Skin of body (tissue), 2 donors: ENCODE results near the gene NUDT16L1. TPM values are rescaled to one million over a fixed set of nuclear protein-coding genes. Genes with fewer than 3 reads are reported as not detected.

Experiments
- DNase-seq: peaks from one replicate; lab custom pipeline; 2025; lab: John Stamatoyannopoulos, UW
- total RNA-seq: library from RNA; depleted of rRNA; stranded (reverse); fragments of >200 nt; gene quantifications from one replicate; pipeline ENCODE4 v1.2.3, GENCODE V29; 2014

NUDT16L1 gene
- total RNA-seq, 1 donor from 2014 or later, result 19.9 TPM

- peak; percentile 36 for DNase-seq
Measured at GRCh38 chr16:4693956-4694641, 737 bp downstream of the NUDT16L1 start.

DNA sequence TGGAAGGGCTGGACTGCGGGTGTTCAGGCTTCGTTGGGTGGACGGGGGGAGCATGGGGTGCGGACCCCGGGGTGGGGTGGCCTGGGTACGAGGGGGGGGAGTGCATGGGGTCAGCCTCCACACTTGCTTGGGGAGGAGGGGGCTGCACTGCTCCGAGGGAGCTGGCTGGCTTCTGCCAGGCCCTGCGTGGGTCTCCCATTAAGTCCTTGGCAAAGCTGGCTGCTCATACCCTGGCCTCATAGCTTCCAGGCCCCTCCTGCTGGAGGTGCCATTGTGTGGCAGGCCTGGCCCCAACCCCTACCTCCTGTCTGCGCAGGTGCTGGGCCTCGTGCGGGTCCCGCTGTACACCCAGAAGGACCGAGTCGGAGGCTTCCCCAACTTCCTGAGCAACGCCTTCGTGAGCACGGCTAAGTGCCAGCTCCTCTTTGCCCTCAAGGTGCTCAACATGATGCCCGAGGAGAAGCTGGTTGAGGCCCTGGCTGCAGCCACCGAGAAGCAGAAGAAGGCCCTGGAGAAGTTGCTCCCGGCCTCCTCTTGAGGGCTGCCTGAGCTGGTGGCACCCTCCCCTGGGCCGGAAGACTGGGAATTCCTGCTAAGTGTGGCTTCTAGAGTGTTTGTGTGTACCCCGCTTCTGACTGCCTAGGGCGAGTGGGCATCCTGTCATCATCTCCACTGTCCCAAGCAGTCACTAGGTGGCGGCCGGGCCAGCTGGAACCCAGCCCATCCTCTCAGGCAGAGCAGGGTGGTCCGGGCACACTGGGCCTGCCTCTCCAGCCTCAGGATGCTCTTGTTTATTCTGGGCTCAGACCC, 1.5 kb downstream of the NUDT16L1 start:
- no peak for DNase-seq

GRCh38 chr16:4695473-4696171, 2.3 kb downstream of the NUDT16L1 start:
- DNase-seq, result no peak

DNA sequence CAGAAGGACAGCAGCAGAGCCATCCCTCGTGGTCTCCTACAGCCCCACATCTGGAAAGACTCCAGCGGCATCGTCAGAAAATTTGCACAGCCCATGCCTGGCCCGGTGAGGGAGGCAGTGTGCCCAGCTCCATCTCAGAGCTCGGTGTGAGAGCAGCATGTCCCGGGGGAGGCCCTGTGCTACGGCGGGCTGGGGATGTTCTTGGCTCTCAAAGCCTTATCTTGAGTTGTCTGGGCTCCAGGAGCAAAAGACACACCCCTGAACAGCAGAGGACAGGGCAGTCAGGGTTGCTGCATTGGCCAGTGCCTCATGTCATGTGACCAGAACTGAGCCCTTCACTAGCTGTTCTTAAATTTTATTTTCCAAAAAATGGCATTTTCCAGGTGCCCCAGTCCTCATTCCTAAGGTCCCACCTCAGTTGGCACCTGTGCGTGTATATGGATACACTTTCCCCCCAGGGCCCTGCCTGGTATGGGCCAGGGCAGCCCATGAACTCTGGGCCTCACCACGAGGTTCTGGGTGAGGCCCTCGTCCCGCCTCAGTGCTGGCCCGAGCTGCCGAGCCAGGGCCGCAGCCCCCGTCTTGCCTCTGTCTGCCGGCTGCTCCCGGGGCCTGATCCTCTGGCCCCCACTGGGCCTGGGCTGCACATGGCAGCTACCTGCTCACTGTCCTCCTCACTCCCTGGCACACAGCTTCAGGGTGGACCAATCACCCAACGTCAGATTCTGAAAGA, 3.0 kb downstream of the NUDT16L1 start:
- no peak for DNase-seq

GRCh38 chr16:4696905-4697847, 3.8 kb downstream of the NUDT16L1 start:
- no peak for DNase-seq

DNA sequence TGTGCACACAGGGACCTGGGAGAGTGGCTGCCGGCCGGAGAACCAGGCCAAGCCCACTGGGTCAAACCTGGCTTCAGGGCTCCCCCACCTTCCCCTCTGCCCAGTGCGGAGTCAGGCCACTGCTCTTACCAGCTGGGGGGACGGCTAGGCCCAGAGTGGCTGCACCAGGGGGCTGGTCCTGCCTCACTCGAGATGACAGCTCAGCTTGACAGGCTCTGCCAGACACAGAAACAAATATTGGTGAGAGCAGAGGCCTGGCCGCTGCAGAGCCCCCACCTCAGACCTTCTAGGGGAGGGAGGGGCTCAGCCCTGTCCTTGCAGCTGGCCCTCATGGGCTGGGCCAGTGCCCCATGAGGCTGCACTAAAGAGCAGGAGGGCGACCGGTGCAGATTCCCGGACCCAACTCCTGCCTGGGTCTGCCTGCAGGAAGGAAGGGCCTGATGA, 4.5 kb downstream of the NUDT16L1 start:
- DNase-seq, result no peak

GRCh38 chr16:4698321-4699045, 5.1 kb downstream of the NUDT16L1 start:
- no peak for DNase-seq

GRCh38 chr16:4699046-4699556, 5.7 kb downstream of the NUDT16L1 start:
- no peak for DNase-seq

DNA sequence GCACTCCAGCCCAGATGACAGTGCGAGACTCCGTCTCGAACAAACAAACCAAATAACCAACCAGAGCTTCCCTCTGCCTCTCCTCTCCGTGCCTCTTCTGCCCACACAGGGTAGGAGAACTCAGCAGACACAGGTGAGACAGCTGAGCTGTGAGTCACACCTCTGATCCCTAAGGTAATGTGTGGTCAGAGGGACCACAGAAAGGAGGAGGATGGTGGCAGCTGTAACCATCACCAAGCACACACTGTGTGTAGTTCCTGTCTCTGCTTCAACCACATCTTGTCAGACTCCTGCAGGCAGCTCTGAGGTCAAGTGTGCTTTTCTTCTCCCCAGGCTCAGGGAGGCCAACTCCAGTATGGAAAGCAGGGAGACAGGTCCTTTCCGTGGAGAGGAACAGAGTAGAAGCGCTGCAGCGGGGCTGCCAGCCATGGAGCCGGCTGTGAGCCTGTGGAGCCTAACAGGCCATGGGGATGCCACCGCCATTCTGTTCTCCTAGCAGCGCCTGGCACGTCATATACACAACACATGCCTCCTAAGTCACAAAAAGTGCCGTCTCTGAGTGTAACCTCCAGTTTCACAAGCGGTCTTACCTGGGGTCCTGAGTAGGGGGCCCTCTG, 7.1 kb downstream of the NUDT16L1 start:
- no peak for DNase-seq

GRCh38 chr16:4700997-4701743, 7.8 kb downstream of the NUDT16L1 start:
- no peak for DNase-seq

GRCh38 chr16:4701791-4702465, 8.6 kb downstream of the NUDT16L1 start:
- DNase-seq, result no peak

GRCh38 chr16:4702466-4702808, 9.1 kb downstream of the NUDT16L1 start:
- no peak for DNase-seq

DNA sequence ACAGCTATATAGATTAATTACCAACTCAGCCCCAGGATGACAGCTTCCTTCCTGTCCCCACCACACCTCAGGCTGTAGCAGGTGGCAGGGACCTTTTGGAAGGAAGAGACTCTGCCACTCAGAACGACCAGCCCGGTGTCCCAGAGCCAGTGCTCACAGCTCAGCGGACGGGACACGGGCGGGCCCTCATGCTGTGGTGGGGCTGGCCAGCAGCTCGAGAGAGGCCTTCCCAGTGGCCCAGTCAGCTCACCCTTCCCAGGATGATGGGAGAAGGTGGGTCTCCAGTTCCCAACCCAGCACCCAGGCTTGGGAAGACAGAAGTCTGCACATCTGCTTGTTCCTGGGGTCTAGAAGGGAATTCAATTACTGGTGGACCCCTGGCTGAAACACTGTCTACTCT, 10.5 kb downstream of the NUDT16L1 start:
- DNase-seq, result no peak

GRCh38 chr16:4704491-4704890, 11.1 kb downstream of the NUDT16L1 start:
- DNase-seq, result no peak

- DNase-seq, result no peak
Measured at GRCh38 chr16:4704913-4705312, 11.6 kb downstream of the NUDT16L1 start.

DNA sequence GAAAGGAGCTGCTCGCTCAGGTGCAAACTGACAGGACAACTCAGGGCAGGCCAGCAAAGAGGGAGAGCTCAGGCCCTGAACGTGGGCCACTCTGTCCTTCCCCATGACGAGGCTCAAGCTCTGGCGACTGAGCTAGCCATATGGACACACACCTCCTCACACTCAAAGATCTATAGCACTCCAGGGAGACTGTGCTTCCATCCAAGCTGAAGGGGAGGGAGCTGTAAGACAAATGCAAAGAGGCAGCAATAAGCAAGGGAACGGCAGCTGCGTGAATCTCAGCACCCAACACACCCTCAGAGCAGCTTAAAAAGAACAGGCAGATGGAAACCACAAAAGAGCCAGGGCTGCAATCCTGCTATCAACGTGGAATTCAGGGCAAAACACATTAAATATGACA, 13.5 kb downstream of the NUDT16L1 start:
- no peak for DNase-seq

GRCh38 chr16:4709481-4709880, 16.1 kb downstream of the NUDT16L1 start:
- no peak for DNase-seq
